Prostate gland (tissue), 2 donors: ENCODE measurements around the gene ECSIT.
"Not testable (repeated sequence)": the region's sequence is repeated elsewhere in the genome, so short reads cannot be mapped to it uniquely, and the experiment has no call there.

Source experiments
- CTCF ChIP-seq, 4 experiments: fragments of 200-600 bp in 2 of 4; fragments of 450-650 bp in 2 of 4; sonication (generic) in 2 of 4; IDR thresholded peaks; 1 replicate in 3 of 4; 2 replicates in 1 of 4; pipeline ENCODE4 v1.5.1; 2016 to 2019; ENCODE audit warnings: antibody characterized with exemption in 4 of 4, mild to moderate bottlenecking in 2 of 4, moderate library complexity in 2 of 4
- POLR2A ChIP-seq: fragments of 450-650 bp; IDR thresholded peaks from one replicate; pipeline ENCODE4 v1.6.1; 2016; ENCODE audit warnings: antibody characterized with exemption, mild to moderate bottlenecking

GRCh38 chr19:11573354-11573753 lies 44.4 kb upstream of the ECSIT start:
- TF ChIP-seq CTCF (IDR thresholded peaks at IDR 0.05); POLR2A: not testable (repeated sequence)
